Mucosa of stomach (tissue), 1 donor: Measurements from ENCODE around the gene IGLON5.

ENCODE experiments used
- H3K27me3 ChIP-seq: one replicate; pipeline ENCODE4 v1.7.0; 2013; ENCODE audit warnings: mild to moderate bottlenecking, low read length; ENCODE audit not compliant: control insufficient read depth, insufficient read depth
- H3K36me3 ChIP-seq: one replicate; pipeline ENCODE4 v1.7.0; 2013; ENCODE audit warnings: low read length; ENCODE audit not compliant: control insufficient read depth, insufficient read depth
- H3K4me1 ChIP-seq: one replicate; pipeline ENCODE4 v1.7.0; 2013; ENCODE audit warnings: mild to moderate bottlenecking, low read length; ENCODE audit not compliant: control insufficient read depth, insufficient read depth
- H3K4me3 ChIP-seq: one replicate; pipeline ENCODE4 v1.7.0; 2013; ENCODE audit warnings: low read length
- H3K9ac ChIP-seq: one replicate; pipeline ENCODE4 v1.7.0; 2013; ENCODE audit warnings: mild to moderate bottlenecking, low read length, moderate library complexity
- H3K9me3 ChIP-seq: one replicate; pipeline ENCODE4 v1.7.0; 2013; ENCODE audit warnings: mild to moderate bottlenecking, low read length, moderate library complexity; ENCODE audit not compliant: control insufficient read depth
- donor health status: Pancreatic carcinoma.

The IGLON5 gene

DNA sequence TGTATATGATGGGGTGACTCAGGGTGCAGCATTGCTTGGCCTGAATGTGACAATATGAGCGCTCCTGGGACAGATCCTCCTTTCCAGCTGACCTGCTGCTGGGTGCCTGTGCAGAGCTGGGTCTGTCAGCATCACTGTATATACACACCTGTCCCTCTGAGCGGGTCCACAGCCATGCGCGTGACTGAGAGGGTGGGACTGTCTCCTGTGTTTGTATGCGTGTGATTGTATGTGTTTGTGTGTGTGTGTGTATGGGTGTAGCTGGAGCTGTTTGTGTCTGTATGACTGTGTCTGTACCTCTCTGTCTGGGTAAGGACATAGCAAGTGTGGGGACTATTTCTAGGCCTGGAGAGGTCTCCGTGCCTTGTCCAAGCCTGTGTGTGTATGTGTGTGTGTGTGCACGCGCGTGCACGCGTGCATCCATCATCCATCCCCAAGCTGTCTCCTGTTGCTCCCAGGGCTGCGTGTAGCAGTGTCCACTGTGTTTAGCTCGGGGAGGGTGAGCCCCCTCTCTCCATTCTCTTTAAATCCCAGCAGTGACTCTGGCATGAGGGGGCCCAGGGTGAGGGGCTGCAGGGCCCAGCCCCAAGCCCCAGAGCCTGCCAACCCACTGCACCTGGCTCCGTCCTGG lies 8.3 kb downstream of the IGLON5 start:
- Histone ChIP-seq H3K4me1 (no peaks in the 10 kb centered on the region), H3K27me3 (peaks cover 12% of the 10 kb centered on the region), H3K4me3 (no peak overlapping the region), H3K36me3 (no peaks in the 10 kb centered on the region), H3K9ac (no peak overlapping the region), H3K9me3 (no peaks in the 10 kb centered on the region)

DNA sequence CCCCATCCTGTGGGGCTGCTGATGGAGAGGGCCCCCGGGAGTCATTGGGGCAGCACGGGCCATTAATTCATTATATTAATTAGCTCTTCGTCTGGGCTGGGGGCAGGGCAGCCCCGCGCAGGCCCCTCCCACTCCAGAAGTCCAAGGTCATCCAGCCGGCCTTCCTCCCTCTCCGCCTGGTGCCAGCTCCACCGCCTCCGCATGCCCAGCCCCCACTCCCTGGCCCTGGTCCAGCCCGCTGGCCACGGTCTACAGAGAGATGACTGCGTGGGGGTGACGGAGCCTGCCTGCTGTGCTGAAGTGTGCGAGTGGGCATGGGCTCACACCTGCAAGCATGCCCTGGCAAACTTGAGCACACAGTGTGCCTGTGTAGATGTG lies 8.8 kb downstream of the IGLON5 start:
- H3K9me3 ChIP-seq = no peaks in the 10 kb centered on the region
- H3K27me3 ChIP-seq = peaks cover 12% of the 10 kb centered on the region
- H3K4me3 ChIP-seq = no peak overlapping the region
- H3K4me1 ChIP-seq = no peaks in the 10 kb centered on the region
- no peaks in the 10 kb centered on the region for H3K36me3 ChIP-seq
- H3K9ac ChIP-seq = no peak overlapping the region

DNA sequence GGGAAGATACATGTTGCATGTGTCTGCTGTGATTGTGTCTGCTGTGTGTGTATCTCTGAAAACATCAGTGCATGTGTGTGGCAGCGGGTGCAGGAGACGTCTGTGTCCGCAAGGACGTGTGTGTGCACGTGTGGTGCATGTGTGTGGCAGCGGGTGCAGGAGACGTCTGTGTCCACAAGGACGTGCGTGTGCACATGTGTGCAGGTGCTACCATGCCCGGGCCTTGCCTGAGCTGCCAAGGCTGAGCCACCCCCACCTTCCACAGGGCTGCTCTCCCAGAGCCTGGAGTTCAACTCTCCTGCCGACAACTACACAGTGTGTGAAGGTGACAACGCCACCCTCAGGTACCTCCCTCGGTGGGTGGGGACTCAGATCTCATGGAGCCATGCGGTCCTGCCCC lies 10.4 kb downstream of the IGLON5 start:
- no peak overlapping the region for H3K4me3 ChIP-seq
- H3K27me3 ChIP-seq = peaks cover 18% of the 10 kb centered on the region
- no peaks in the 10 kb centered on the region for H3K4me1 ChIP-seq
- H3K9ac ChIP-seq = no peak overlapping the region
- H3K9me3 ChIP-seq = no peaks in the 10 kb centered on the region
- no peaks in the 10 kb centered on the region for H3K36me3 ChIP-seq

DNA sequence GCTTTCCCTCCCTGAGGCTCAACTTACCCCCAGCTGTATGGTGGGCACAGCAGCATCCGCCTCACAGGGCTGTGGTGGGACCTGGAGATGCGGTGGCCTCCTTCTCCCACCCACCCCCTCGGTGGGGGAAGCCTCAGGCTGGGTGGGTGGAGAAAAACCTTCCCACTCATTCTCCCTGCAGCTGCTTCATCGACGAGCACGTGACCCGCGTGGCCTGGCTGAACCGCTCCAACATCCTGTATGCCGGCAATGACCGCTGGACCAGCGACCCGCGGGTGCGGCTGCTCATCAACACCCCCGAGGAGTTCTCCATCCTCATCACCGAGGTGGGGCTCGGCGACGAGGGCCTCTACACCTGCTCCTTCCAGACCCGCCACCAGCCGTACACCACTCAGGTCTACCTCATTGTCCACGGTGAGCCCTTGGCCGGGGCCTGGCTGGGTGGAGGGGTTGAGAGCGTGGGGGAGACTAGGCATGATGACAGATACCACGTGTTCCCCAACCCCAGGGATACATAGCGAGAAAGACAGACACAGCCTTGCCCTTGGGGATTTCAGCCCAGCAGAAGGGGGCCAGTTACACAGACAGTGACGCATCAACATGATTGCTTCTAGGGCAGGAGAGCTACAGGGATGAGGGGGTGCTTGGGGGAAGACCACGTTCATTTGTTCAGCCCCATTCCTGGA lies 12.2 kb downstream of the IGLON5 start:
- Histone ChIP-seq H3K36me3 (no peaks in the 10 kb centered on the region), H3K4me3 (no peak overlapping the region), H3K9me3 (no peaks in the 10 kb centered on the region), H3K27me3 (peaks cover 26% of the 10 kb centered on the region), H3K4me1 (no peaks in the 10 kb centered on the region), H3K9ac (no peak overlapping the region)

DNA sequence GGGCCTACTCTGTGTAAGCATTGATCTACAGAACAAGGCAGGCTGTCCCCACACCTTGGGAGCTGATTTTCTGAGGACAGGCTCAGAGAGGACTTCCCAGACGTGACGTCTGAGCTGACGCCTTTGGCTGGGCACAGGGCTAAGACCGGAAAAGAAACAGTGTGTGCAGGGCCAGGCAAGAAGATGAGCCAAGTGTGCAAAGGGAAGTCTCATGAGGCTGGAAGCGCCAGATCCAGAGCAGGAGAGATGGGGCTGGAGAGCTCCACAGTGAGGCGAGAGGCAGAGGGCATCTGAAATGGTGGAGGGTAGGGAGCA lies 12.7 kb downstream of the IGLON5 start:
- peaks cover 27% of the 10 kb centered on the region for H3K27me3 ChIP-seq
- H3K9me3 ChIP-seq = no peaks in the 10 kb centered on the region
- H3K4me1 ChIP-seq = no peaks in the 10 kb centered on the region
- no peak overlapping the region for H3K9ac ChIP-seq
- H3K4me3 ChIP-seq = no peak overlapping the region
- H3K36me3 ChIP-seq = no peaks in the 10 kb centered on the region

DNA sequence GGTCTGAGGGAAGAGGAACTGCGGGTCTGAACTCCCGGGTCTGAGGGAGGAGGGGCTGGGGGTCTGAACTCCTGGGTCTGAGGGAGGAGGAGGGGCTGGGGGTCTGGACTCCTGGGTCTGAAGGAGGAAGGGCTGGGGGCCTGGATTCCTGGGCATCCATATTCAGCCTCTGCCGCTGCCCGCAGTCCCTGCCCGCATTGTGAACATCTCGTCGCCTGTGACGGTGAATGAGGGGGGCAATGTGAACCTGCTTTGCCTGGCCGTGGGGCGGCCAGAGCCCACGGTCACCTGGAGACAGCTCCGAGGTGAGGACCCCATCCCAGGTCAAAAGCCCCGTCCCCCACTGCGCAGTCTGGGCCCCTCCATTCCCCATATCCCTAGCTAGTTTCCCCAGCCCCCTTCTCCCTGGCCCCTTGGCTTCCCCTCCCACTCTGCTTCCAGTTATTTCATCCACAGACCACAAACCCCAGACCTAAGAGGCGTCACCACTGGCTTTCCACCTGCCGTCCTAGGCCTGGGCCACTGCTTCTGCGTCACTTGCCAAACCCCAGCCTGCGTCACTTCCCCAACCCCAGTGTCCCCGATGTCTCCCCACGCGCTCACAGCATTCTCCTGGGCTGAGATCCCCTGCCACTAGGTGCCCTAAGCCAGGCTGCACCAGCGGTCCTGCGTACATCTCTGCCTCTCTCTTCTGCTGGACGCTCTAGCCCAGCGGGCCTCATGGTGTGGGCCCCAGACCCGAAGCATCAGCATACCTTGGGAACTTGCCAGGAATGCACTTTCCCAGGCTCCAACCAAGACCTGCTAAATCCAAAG lies 13.9 kb downstream of the IGLON5 start:
- H3K9me3 ChIP-seq = no peaks in the 10 kb centered on the region
- no peak overlapping the region for H3K9ac ChIP-seq
- no peak overlapping the region for H3K4me3 ChIP-seq
- peaks cover 38% of the 10 kb centered on the region for H3K27me3 ChIP-seq
- H3K36me3 ChIP-seq = no peaks in the 10 kb centered on the region
- no peaks in the 10 kb centered on the region for H3K4me1 ChIP-seq

DNA sequence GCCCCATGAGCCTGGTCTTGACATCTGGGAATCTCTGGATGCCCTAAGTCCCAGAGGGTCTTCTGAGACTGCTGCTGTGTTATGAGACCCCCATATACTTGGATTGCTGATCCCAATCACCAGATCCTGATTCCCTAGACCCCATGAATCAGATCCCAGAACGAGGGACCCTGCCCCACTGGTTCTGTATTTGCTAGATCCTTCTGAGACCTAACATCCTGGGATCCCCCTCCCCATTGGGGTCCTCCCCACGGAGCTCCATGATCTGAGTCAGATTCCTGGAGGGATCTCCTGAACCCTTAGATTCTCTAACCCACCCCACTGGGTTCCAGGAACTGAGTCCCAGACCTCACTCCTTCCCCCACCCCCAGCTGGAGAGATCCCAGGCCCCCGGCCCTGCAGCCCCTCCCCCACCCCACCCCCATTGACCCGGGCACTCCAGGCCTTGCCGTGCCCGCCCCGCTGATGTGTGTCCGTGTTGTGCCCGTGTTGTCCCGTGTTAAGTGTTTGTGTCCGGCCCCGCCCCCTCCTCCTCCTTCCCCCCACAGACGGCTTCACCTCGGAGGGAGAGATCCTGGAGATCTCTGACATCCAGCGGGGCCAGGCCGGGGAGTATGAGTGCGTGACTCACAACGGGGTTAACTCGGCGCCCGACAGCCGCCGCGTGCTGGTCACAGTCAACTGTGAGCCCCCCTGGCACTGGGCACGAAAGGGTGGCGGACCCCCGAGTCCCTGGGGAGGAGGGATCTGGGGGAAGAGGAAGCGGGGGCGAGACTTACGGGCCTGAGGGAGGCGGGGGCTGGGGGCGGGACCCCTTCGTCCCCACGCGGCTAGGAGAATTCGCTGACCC lies 15.0 kb downstream of the IGLON5 start:
- peaks cover 38% of the 10 kb centered on the region for H3K27me3 ChIP-seq
- H3K9ac ChIP-seq = no peak overlapping the region
- no peaks in the 10 kb centered on the region for H3K9me3 ChIP-seq
- no peaks in the 10 kb centered on the region for H3K36me3 ChIP-seq
- H3K4me3 ChIP-seq = no peak overlapping the region
- no peaks in the 10 kb centered on the region for H3K4me1 ChIP-seq

DNA sequence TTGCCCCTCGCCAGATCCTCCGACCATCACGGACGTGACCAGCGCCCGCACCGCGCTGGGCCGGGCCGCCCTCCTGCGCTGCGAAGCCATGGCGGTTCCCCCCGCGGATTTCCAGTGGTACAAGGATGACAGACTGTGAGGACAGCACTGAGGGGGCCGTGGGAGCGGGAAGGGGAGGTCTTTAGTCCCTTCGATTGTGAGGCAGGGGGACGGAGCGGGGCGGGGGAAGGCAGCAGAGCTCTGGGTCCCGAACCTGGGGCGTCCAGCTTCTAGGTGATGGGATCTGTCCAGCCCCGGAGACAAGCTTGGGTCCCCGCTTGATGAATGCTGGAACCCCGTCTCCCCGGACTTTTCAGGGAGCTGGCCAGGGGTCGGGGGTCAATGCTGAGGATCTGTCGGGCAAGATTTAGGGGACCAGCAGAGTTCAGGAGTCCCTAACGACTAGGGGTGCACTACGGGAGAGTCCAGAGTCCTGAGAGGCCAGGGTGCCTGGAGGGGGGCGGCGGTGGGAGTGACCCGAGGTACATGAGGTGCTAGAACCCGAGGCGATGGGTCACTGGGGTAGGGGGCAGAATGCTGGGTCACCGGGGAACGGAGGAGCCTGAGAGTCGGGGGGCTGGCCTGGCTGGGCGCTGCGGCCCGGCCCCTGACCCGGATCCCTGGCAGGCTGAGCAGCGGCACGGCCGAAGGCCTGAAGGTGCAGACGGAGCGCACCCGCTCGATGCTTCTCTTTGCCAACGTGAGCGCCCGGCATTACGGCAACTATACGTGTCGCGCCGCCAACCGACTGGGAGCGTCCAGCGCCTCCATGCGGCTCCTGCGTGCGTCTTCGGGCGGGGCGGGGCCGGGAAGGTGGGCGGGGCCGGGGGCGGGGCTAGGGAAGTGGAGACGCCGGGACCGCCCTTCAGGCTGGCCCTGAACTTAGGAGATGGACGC lies 15.9 kb downstream of the IGLON5 start:
- no peaks in the 10 kb centered on the region for H3K9me3 ChIP-seq
- no peaks in the 10 kb centered on the region for H3K36me3 ChIP-seq
- H3K27me3 ChIP-seq = peaks cover 32% of the 10 kb centered on the region
- H3K4me1 ChIP-seq = no peaks in the 10 kb centered on the region
- H3K4me3 ChIP-seq = no peak overlapping the region
- no peak overlapping the region for H3K9ac ChIP-seq

DNA sequence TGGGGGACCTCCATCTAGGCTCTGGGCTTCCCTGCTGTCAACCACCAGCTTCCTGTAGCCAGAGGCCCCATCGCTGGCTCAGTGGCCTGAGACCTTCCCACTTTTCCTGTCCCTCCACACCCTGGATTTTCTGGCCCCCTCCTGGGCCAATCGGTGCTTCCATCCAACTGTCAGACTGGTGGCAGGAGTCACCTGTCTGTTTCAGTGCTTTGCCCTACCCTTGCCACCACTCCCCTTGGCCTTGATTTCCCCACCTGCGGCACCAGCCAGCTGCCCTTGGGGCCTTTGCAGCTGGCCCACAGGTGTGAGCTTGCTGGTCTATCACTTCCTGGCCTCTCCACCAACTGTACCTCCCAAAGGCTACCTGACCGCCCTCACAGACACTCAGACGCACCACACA lies 18.0 kb downstream of the IGLON5 start:
- Histone ChIP-seq H3K4me1 (no peaks in the 10 kb centered on the region), H3K36me3 (no peaks in the 10 kb centered on the region), H3K27me3 (peaks cover 32% of the 10 kb centered on the region), H3K4me3 (no peak overlapping the region), H3K9ac (no peak overlapping the region), H3K9me3 (no peaks in the 10 kb centered on the region)

DNA sequence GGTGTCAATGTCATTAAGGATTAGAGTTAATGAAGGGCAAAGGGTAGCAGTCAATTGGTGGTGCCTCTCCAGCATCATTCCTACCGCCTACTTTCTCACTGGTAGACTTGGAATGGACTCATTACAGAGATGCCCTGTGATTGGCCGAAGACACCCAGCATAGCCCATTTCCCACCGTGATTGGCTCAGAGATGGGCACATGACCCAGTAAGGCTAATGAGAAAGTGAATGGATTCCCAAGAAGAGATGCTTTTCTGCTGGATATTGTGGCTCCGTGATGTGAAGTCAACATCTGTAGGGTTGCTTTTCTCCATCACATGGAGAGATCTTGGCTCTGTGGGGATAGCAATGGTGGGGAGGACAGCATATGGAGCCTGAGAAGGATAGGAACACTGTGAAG lies 18.9 kb downstream of the IGLON5 start:
- no peaks in the 10 kb centered on the region for H3K4me1 ChIP-seq
- no peaks in the 10 kb centered on the region for H3K9me3 ChIP-seq
- peaks cover 32% of the 10 kb centered on the region for H3K27me3 ChIP-seq

DNA sequence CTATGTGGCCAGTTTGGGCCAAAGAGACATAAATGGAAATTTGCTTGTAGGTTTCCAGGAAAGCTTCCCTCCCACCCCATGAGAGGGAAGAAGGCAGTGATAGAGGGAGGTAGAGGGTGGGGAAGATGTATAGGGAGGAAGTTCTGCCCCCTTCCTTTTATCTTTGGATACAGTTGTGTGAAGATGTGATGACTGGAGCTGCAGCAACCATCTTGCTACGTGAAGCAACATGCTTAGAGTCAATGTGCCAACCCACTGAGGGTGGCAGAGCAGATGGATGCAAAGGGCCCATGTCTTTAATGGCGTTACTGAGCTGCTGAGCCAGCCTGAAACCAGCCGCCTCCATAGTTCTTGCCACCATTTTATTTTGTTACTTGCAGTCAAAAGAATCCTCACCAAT lies 19.7 kb downstream of the IGLON5 start:
- H3K27me3 ChIP-seq = peaks cover 29% of the 10 kb centered on the region
- no peak overlapping the region for H3K9ac ChIP-seq
- H3K4me1 ChIP-seq = no peaks in the 10 kb centered on the region
- H3K36me3 ChIP-seq = no peaks in the 10 kb centered on the region
- H3K4me3 ChIP-seq = no peak overlapping the region
- H3K9me3 ChIP-seq = no peaks in the 10 kb centered on the region

More for the DNA sequence above, 18.9 kb downstream of the IGLON5 start:
- Histone ChIP-seq H3K9ac (no peak overlapping the region), H3K4me3 (no peak overlapping the region), H3K36me3 (no peaks in the 10 kb centered on the region)
